Measurements from ENCODE around the gene C16orf82.
"Not testable (repeated sequence)": the region's sequence is repeated elsewhere in the genome, so short reads cannot be mapped to it uniquely, and the experiment has no call there.

The C16orf82 gene

DNA sequence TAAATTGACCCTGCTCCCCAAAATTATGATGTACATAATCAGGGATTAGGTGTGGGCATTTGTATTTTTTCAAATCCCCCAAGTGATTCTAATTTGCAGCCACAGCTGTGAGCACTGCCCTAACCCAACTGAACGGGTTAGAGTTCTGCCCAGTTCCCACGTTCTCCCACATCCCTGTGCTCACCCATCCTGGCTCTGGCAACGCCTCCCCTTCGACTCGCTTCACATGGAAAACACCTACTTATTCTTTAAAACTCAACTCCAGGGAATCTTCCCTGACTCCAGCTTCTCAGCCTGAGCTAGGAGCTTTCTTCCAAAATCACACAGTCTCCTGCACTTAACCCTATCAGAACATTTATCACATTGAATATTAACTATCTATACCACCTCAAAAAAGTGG is 17.6 kb upstream of the C16orf82 start:
- DNase-seq (ENCODE audit: insufficient read length): no peak
- TF ChIP-seq POLR2A (IDR thresholded peaks at IDR 0.05; ENCODE audit: low read depth, low read length): no peak
- no peak for TF ChIP-seq TAF1 (IDR thresholded peaks at IDR 0.05; ENCODE audit: borderline replicate concordance, low read depth, low read length)
- TF ChIP-seq POLR2AphosphoS5 (IDR thresholded peaks at IDR 0.05; ENCODE audit: low read depth, low read length): no peak
- FAIRE-seq: no peak

DNA sequence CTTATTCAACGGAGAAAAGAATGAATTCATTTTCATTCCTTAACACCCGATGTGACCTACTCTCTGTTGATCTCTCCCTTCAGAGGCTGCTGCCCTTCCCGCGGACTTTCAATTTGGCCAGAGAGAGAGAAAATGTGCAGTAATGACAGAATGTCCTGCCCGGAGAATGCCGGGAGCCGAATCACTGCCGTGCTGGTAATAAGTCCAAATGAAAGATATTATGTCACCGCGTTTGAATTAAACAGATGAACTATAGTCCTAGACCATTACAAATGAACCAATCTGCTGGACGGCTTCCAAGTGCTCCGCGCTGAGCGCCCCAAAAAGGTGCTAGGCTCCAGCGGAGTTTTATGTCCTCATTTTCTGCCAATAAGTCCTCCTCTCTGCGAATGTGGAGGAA is 14.7 kb upstream of the C16orf82 start:
- DNase-seq (ENCODE audit: insufficient read length): no peak
- no peak for TF ChIP-seq POLR2AphosphoS5 (IDR thresholded peaks at IDR 0.05; ENCODE audit: low read depth, low read length)
- no peak for FAIRE-seq

DNA sequence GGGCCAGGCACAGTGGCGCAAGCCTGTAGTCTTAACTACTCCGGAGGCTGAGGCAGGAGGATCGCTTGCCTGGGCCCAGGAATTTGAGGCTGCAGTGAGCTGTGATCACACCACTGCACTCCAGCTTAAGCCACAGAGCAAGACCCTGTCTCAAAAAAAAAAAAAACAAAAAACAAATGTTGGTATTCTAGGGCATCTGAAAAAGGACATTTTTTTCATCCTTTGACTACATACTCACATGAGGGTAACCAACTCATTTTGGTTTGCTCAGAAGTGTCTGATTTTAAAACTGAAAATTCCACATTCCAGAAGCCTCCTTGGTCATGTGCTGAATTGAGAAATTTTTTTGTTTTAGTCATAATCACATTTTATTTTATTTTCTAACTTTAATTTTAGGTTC is 12.7 kb upstream of the C16orf82 start:
- DNase-seq (ENCODE audit: insufficient read length) (no peak), FAIRE-seq (no peak)
- TF ChIP-seq POLR2AphosphoS5 (IDR thresholded peaks at IDR 0.05; ENCODE audit: low read depth, low read length): no peak
- no peak for TF ChIP-seq TAF1 (IDR thresholded peaks at IDR 0.05; ENCODE audit: borderline replicate concordance, low read depth, low read length)
- no peak for TF ChIP-seq POLR2A (IDR thresholded peaks at IDR 0.05; ENCODE audit: low read depth, low read length)

DNA sequence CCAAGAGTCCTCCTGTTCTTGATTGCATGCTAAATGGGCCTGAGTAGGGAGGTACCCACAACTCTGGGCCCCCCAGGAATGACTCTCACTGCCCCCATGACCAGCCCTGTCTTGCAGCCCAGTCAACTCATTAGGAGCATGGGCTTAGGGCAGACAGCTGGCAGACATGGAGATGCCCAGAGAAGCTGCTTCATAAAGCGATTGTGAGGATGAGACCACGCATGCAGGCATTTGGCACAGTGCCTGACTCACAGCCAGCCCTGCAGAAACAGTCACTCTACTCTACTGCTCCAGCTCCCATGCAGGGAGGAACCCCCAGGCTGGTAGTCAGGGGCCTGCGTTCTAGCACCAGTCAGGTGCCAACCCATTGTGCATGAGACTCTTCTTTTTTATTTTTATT is 8.4 kb upstream of the C16orf82 start:
- no peak for DNase-seq (ENCODE audit: insufficient read length)
- no peak for TF ChIP-seq POLR2AphosphoS5 (IDR thresholded peaks at IDR 0.05; ENCODE audit: low read depth, low read length)
- TF ChIP-seq POLR2A (IDR thresholded peaks at IDR 0.05; ENCODE audit: low read depth, low read length): no peak
- TF ChIP-seq TAF1 (IDR thresholded peaks at IDR 0.05; ENCODE audit: borderline replicate concordance, low read depth, low read length): no peak
- FAIRE-seq: no peak

DNA sequence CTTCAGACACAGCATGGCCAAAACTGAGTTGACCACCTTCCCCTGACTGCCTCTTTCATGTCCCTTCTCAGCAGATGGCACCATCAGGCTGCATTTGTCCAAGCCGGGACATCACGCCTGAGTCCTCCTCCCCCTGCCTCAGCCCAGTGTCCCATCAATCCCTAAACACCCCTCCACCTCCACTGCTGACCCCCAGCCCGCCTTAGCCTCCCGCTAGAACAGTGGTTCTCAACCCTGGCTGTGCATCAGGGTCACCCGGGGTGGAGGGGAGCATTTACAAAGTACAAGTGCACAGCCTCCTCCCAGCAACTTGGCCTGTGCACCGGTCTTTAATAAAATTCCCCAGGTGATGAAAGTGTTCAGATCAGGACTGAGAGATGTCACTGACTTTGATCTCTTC is 4.0 kb downstream of the C16orf82 start:
- DNase-seq (ENCODE audit: insufficient read length) (no peak), FAIRE-seq (no peak)
- TF ChIP-seq POLR2A (IDR thresholded peaks at IDR 0.05; ENCODE audit: low read depth, low read length) (no peak), POLR2AphosphoS5 (IDR thresholded peaks at IDR 0.05; ENCODE audit: low read depth, low read length) (no peak), TAF1 (IDR thresholded peaks at IDR 0.05; ENCODE audit: borderline replicate concordance, low read depth, low read length) (no peak)

DNA sequence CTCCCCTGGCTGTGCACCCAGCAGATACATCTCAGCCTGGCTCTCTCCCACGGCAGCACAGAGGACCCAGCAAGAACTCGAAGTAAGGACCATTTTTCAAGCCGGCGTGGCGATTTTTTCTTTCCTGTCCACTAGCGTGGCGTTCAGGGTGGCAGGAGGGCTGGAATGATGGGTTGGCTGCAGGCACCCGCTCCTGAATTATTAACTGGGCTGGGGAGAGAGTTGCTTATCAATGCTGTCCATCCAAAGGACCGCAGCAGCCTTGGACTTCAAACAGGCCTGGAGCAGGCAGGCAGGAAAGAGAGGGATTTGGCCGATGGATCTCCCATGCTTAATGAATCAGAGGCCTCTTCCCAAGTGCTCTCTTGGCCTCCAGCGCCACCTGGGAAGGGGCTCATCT is 7.0 kb downstream of the C16orf82 start:
- DNase-seq (ENCODE audit: insufficient read length): no peak
- FAIRE-seq: no peak
- no peak for TF ChIP-seq POLR2A (IDR thresholded peaks at IDR 0.05; ENCODE audit: low read depth, low read length)
- no peak for TF ChIP-seq POLR2AphosphoS5 (IDR thresholded peaks at IDR 0.05; ENCODE audit: low read depth, low read length)
- no peak for TF ChIP-seq TAF1 (IDR thresholded peaks at IDR 0.05; ENCODE audit: borderline replicate concordance, low read depth, low read length)

DNA sequence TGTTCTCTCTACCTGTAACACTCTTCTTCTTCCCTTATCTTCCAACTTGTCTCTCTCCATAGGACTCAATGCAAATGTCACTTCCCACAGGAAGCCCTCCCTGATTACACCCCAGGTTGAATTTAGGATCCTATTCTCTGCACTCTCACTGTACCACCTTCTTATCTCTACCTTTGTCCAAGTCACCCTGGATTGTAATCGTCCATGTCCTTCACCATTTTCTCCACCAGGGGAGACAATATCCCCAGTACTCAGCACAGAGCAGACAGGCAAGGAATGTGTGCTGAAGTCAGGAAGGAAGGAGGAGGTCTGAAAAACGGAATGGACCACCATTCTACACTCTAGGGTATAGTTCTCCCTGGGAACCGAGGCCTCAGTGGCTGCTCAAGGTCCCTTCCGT is 14.2 kb downstream of the C16orf82 start:
- FAIRE-seq (no peak), DNase-seq (ENCODE audit: insufficient read length) (no peak)
- TF ChIP-seq TAF1 (IDR thresholded peaks at IDR 0.05; ENCODE audit: borderline replicate concordance, low read depth, low read length) (no peak), POLR2AphosphoS5 (IDR thresholded peaks at IDR 0.05; ENCODE audit: low read depth, low read length) (no peak), POLR2A (IDR thresholded peaks at IDR 0.05; ENCODE audit: low read depth, low read length) (no peak)

DNA sequence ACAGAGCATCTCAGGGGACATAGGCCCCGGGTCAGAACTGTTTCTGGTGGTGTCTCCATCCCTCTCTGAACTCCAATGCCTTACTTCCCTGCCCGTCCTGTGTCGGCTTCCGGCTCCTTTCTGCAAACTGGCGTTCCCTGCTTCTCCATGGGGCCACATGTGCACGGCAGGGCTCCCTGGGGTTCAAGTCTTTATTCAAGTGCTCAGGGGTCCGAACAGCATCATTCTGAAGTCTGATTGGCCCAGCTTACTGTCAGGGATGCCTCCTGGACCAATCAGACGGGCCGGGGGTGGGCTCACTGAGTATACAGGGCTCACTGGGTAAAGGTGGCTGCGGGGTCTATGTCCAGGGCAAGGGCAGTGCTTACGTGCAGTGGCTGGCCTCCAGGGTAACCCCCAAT is 17.1 kb downstream of the C16orf82 start:
- DNase-seq (ENCODE audit: insufficient read length): no peak
- no peak for FAIRE-seq
- TF ChIP-seq TAF1 (IDR thresholded peaks at IDR 0.05; ENCODE audit: borderline replicate concordance, low read depth, low read length) (no peak), POLR2A (IDR thresholded peaks at IDR 0.05; ENCODE audit: low read depth, low read length) (no peak), POLR2AphosphoS5 (IDR thresholded peaks at IDR 0.05; ENCODE audit: low read depth, low read length) (no peak)

DNA sequence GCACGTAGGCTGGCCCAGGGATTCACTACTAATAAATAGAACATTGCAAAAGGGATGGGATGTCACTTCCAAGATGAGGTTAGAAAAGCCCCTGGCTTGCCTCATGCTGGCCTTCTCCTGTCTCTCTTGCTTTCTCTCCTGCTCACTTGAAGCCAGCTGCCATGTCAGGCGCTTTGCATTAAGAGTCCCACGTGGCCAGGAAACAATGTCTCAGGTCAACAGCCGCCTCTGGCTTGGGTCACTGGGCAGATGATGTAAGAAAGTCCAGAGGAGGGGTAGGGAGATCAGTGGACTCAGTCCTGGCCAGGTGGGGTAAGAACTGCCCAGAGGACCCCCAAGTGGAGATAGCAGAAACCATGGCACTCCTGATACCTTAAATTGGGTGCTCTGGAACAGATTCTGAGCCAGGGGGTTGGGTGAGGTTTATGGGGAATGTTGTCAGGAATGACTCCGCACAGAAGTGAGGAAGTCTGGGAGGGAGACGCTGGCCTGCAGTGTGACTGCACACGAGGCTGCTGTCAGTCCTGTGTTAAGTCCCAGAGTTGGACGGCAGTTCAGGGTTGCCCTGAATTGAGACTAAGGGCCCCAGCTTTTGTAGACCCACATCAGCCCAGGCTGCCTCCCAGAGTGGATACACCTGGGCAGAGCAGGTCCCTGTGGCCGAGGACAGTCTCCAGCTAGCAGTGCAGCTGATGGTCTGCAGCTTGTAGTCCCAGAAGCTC is 17.7 kb downstream of the C16orf82 start:
- no peak for FAIRE-seq
- no peak for TF ChIP-seq TAF1 (IDR thresholded peaks at IDR 0.05; ENCODE audit: borderline replicate concordance, low read depth, low read length)
- TF ChIP-seq POLR2AphosphoS5 (IDR thresholded peaks at IDR 0.05; ENCODE audit: low read depth, low read length): no peak
- no peak for TF ChIP-seq POLR2A (IDR thresholded peaks at IDR 0.05; ENCODE audit: low read depth, low read length)
- DNase-seq (ENCODE audit: insufficient read length): no peak

DNA sequence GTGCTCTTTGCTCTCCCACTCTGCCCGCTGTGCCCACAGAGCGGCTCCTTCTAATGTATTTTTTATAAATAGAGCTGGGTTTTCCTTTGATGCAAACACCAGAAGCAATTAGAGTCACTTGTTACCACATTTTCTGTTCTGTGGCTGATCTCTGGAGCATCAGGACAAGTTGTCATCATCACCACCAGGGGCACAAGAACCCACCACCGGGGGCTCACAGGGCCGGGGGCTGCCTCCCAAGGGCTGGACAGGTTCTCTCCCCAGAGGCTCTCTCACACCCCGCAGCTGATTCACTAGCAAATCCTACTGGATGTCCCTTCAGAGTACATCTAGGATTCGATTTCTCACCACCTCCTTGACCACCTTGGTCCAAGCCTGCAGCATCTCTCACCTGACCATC is 18.5 kb downstream of the C16orf82 start:
- no peak for DNase-seq (ENCODE audit: insufficient read length)
- FAIRE-seq: no peak
- TF ChIP-seq POLR2A (IDR thresholded peaks at IDR 0.05; ENCODE audit: low read depth, low read length): no peak
- no peak for TF ChIP-seq POLR2AphosphoS5 (IDR thresholded peaks at IDR 0.05; ENCODE audit: low read depth, low read length)
- TF ChIP-seq TAF1 (IDR thresholded peaks at IDR 0.05; ENCODE audit: borderline replicate concordance, low read depth, low read length): no peak

DNA sequence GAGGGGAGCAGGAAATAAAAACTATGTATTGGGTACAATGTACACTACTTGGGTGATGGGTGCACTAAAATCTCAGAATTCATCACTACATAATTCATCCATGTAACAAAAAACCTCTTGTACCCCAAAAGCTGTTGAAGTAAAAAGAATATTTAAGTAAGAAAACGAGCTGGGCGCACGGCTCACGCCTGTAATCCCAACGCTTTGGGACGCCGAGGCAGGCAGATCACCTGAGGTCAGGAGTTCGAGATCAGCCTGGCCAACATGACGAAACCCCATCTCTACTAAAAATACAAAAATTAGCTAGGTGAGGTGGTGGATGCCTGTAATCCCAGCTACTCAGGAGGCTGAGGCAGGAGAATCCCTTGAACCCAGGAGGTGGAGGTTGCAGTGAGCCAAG is 19.3 kb downstream of the C16orf82 start:
- not testable (repeated sequence) for DNase-seq (ENCODE audit: insufficient read length); FAIRE-seq

DNA sequence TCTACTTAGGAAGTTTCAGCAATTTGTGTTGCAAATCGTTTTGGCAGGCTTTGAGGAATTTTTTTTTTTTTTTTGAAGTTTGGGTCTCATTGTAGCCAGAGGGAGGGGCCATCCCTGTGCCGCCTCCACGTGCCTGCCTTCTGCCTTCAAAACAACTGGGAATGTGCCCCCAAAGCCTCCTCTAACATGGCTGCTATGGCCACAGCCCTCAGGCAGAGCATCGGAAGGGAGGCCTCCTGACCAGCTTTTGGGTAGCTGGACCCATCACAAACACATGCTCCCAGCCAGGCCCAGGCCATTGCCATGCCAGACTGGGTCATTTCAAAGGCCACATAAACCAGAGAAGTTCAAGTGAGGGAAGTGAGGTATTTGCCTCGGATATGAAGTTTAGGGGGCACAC is 21.5 kb downstream of the C16orf82 start:
- TF ChIP-seq TAF1 (IDR thresholded peaks at IDR 0.05; ENCODE audit: borderline replicate concordance, low read depth, low read length) (no peak), POLR2A (IDR thresholded peaks at IDR 0.05; ENCODE audit: low read depth, low read length) (no peak), POLR2AphosphoS5 (IDR thresholded peaks at IDR 0.05; ENCODE audit: low read depth, low read length) (no peak)
- FAIRE-seq: no peak
- no peak for DNase-seq (ENCODE audit: insufficient read length)

DNA sequence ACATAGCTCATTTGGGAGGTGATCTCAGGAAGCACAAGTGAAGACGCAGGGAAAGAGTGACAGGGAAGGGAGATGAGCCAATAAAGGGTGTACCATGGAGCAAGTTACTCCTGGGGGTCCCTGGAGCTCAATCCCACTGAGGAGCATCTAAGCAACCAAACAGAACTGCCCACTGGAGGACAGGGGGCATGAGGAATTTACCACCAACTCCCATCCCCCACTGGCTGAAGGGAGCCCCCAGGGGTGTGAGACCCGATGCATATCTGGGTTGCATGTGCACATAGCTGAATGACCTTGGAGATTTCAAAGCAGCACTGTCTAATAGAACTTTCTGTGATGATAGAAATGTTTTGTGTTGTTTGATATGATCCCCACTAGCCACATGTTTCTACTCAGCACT is 29.6 kb downstream of the C16orf82 start:
- TF ChIP-seq POLR2AphosphoS5 (IDR thresholded peaks at IDR 0.05; ENCODE audit: low read depth, low read length) (no peak), POLR2A (IDR thresholded peaks at IDR 0.05; ENCODE audit: low read depth, low read length) (no peak), TAF1 (IDR thresholded peaks at IDR 0.05; ENCODE audit: borderline replicate concordance, low read depth, low read length) (no peak)
- DNase-seq (ENCODE audit: insufficient read length) (no peak), FAIRE-seq (no peak)
